NCI-H128 (cell line): ENCODE data around the gene HSPG2.

Experiments used
- DNase-seq: peaks from one replicate; lab custom pipeline; 2025; ENCODE audit not compliant: unreplicated experiment; lab: John Stamatoyannopoulos, UW

Gene HSPG2

DNA sequence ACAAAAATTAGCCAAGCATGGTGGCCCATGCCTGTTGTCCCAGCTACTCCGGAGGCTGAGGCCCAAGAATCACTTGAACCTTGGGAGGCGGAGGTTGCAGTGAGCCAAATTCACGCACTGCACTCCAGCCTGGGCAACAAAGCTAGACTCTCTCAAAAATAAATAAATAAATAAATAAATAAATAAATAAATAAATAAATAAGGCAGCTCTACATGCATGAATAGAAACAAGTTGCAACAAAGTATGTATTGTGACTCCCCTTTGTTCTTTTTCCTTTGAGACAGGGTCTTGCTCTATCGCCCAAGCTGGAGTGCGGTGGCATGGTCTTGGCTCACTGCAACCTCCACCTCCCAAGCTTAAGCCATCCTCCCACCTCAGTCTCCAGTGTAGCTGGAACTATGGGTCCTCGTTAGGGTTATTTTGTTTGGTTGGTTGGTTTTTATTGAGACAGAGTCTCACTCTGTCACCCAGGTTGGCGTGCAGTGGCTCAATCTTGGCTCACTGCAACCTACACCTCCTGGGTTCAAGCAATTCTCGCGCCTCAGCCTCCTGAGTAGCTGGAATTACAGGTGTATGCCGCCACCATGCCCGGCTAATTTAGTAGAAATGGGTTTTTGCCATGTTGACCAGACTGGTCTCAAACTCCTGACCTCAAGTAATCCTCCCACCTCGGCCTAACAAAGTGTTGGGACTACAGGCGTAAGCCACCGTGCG is 162.1 kb downstream of the HSPG2 start:
- no peak for DNase-seq

DNA sequence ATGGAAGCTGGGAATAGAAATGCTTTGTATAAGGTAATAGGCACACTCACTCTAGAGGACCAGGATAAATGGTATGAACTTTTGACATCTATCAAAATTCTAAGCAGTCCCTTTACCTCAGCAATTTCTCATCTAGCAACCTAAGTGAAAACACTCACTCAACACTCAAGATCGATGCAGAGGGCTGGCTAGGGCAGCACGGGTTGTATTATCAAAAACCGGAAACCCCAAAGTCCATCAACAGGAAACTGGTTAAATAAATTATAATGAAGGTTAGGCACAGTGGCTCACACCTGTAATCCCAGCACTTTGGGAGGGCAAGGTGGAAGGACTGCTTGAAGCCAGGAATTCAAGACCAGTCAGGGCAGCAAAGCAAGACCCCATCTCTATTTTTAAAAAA is 163.5 kb downstream of the HSPG2 start:
- no peak for DNase-seq
